ENCODE measurements around the gene NRXN3. TPM values are rescaled to one million over a fixed set of nuclear protein-coding genes. Genes with fewer than 3 reads are reported as not detected.
"Not testable (repeated sequence)": the region's sequence is repeated elsewhere in the genome, so short reads cannot be mapped to it uniquely, and the experiment has no call there.

The NRXN3 gene
- polyA plus RNA-seq, 1 experiment, result 7.0 TPM

- Histone ChIP-seq H3K4me3 (ENCODE audit: low read depth, low read length) (no peak overlapping the region), H3K27me3 (ENCODE audit: control insufficient read depth, insufficient read depth, low read length) (no peaks in the 10 kb centered on the region), H3K36me3 (ENCODE audit: control insufficient read depth, insufficient read depth, low read length) (no peaks in the 10 kb centered on the region)
- TF ChIP-seq, protein P1, sequence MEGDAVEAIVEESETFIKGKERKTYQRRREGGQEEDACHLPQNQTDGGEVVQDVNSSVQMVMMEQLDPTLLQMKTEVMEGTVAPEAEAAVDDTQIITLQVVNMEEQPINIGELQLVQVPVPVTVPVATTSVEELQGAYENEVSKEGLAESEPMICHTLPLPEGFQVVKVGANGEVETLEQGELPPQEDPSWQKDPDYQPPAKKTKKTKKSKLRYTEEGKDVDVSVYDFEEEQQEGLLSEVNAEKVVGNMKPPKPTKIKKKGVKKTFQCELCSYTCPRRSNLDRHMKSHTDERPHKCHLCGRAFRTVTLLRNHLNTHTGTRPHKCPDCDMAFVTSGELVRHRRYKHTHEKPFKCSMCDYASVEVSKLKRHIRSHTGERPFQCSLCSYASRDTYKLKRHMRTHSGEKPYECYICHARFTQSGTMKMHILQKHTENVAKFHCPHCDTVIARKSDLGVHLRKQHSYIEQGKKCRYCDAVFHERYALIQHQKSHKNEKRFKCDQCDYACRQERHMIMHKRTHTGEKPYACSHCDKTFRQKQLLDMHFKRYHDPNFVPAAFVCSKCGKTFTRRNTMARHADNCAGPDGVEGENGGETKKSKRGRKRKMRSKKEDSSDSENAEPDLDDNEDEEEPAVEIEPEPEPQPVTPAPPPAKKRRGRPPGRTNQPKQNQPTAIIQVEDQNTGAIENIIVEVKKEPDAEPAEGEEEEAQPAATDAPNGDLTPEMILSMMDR (IDR thresholded peaks at IDR 0.05; ENCODE audit: insufficient read depth, low read depth, low read length), result no peak
- no peak for DNase-seq (ENCODE audit: low read depth)
- CTCF ChIA-PET, result interaction anchor here (1.1 kb wide), 1 partner anchor 14 kb away, joined by 3 read pairs; no protein-coding TSS in a partner anchor
- POLR2A ChIA-PET, result no interaction called here
These were observed 299.8 kb downstream of the NRXN3 start for GRCh38 chr14:78469947-78470346.

- Histone ChIP-seq H3K4me3 (ENCODE audit: low read depth, low read length) (no peak overlapping the region), H3K27me3 (ENCODE audit: control insufficient read depth, insufficient read depth, low read length) (no peaks in the 10 kb centered on the region), H3K36me3 (ENCODE audit: control insufficient read depth, insufficient read depth, low read length) (no peaks in the 10 kb centered on the region)
- TF ChIP-seq, protein P1 (IDR thresholded peaks at IDR 0.05; ENCODE audit: insufficient read depth, low read depth, low read length), result no peak
- no peak for DNase-seq (ENCODE audit: low read depth)
- CTCF ChIA-PET, result no interaction called here
- POLR2A ChIA-PET, result no interaction called here
These were observed 309.1 kb downstream of the NRXN3 start for GRCh38 chr14:78479127-78479780.

DNA sequence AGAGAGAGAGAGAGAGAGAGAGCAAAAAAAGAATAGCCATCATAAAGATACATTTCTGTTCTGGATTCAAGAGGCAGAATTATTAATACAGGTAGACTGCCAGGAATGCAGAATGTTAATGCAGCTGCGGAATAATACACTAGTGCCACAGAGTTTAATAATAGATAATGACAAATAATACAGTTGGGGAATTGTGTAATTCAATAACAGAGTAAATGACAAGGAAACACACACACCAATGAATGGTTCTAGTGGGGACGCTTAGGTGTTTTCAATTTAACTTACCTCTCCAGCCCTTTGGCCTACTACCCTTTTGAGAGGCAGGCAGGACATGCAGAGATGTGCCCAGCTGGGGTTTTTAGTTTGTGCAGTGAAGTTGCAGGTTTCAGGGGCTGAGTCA is 313.9 kb downstream of the NRXN3 start:
- ChIA-PET CTCF (interaction anchor here (0.6 to 1.2 kb wide), 3 partner anchors 14 to 295 kb away, joined by 3 to 5 read pairs (median 3); no protein-coding TSS in a partner anchor), POLR2A (no interaction called here)
- Histone ChIP-seq H3K4me3 (ENCODE audit: low read depth, low read length) (no peak overlapping the region), H3K36me3 (ENCODE audit: control insufficient read depth, insufficient read depth, low read length) (no peaks in the 10 kb centered on the region), H3K27me3 (ENCODE audit: control insufficient read depth, insufficient read depth, low read length) (no peaks in the 10 kb centered on the region)
- DNase-seq (ENCODE audit: low read depth), result no peak
- TF ChIP-seq, protein P1 (IDR thresholded peaks at IDR 0.05; ENCODE audit: insufficient read depth, low read depth, low read length), result no peak

DNA sequence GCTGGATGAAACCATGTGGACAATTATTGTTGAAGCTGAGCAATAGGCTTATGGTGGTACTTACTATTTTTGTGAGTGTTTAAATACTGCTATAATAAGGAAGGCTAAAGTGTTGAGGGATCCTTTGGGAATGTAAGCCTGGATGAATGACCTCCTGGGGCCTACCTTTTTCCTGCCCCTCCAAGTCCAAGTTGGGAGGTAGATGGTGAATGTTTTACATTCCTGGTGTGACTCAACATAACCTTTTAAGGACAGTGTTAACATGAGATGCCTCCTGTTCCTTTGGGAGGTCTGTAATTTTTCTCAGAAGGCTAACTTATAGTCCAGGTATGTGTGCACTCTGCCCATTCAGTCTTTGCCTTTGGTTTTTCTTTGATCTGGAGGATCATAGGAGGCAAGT is 315.9 kb downstream of the NRXN3 start:
- TF ChIP-seq, protein P1 (IDR thresholded peaks at IDR 0.05; ENCODE audit: insufficient read depth, low read depth, low read length), result no peak

GRCh38 chr14:78486621-78487020 is 316.4 kb downstream of the NRXN3 start:
- Histone ChIP-seq H3K27me3 (ENCODE audit: control insufficient read depth, insufficient read depth, low read length) (no peaks in the 10 kb centered on the region), H3K36me3 (ENCODE audit: control insufficient read depth, insufficient read depth, low read length) (no peaks in the 10 kb centered on the region), H3K4me3 (ENCODE audit: low read depth, low read length) (no peak overlapping the region)
- no peak for DNase-seq (ENCODE audit: low read depth)
- TF ChIP-seq, protein P1 (IDR thresholded peaks at IDR 0.05; ENCODE audit: insufficient read depth, low read depth, low read length), result no peak
- ChIA-PET CTCF (no interaction called here), POLR2A (no interaction called here)

More for the DNA sequence above, 315.9 kb downstream of the NRXN3 start:
- POLR2A ChIA-PET, result no interaction called here
- Histone ChIP-seq H3K4me3 (ENCODE audit: low read depth, low read length) (no peak overlapping the region), H3K27me3 (ENCODE audit: control insufficient read depth, insufficient read depth, low read length) (no peaks in the 10 kb centered on the region), H3K36me3 (ENCODE audit: control insufficient read depth, insufficient read depth, low read length) (no peaks in the 10 kb centered on the region)
- CTCF ChIA-PET, result no interaction called here
- DNase-seq (ENCODE audit: low read depth), result no peak

GRCh38 chr14:78487573-78487972 is 317.4 kb downstream of the NRXN3 start:
- H3K36me3 ChIP-seq (ENCODE audit: control insufficient read depth, insufficient read depth, low read length); H3K27me3 ChIP-seq (ENCODE audit: control insufficient read depth, insufficient read depth, low read length); POLR2A ChIA-PET; H3K4me3 ChIP-seq (ENCODE audit: low read depth, low read length); DNase-seq (ENCODE audit: low read depth); CTCF ChIA-PET: not testable (repeated sequence)

Data from BJ (cell line).